Measurements from ENCODE around the gene LRRTM3. TPM values are rescaled to one million over a fixed set of nuclear protein-coding genes. Genes with fewer than 3 reads are reported as not detected.

LRRTM3 gene
- total RNA-seq, 2 donors from 2014 or later: not detected

- no peak overlapping the region for H3K4me3 Mint-ChIP-seq
- no peak overlapping the region for H3K4me3 ChIP-seq (ENCODE audit: low read length)
- H3K36me3 Mint-ChIP-seq (ENCODE audit: low read depth): no peaks in the 10 kb centered on the region
- no peak for TF ChIP-seq CTCF (conservative IDR thresholded peaks at IDR 0.05)
- 66 to 83% methylated on average over 3 to 5 of the region's 5 CpGs for WGBS, 2 experiments (ENCODE audit: insufficient coverage in 1 of 2, insufficient read length in 1 of 2)
- H3K27me3 Mint-ChIP-seq (ENCODE audit: insufficient read depth): peaks cover 15% of the 10 kb centered on the region
- H3K27me3 ChIP-seq (ENCODE audit: control insufficient read depth, insufficient read depth, low read length, poor library complexity, severe bottlenecking): peaks cover 53% of the 10 kb centered on the region
- H3K9me3 ChIP-seq (ENCODE audit: control insufficient read depth, low read length): no peaks in the 10 kb centered on the region
- H3K36me3 ChIP-seq (ENCODE audit: control insufficient read depth, insufficient read depth, low read length): no peaks in the 10 kb centered on the region
- H3K4me1 ChIP-seq (ENCODE audit: control insufficient read depth, insufficient read depth, low read length): peaks cover under 1% of the 10 kb centered on the region
- no peak for DNase-seq
- no peaks in the 10 kb centered on the region for H3K9me3 Mint-ChIP-seq
- H3K4me1 Mint-ChIP-seq: peaks cover 5% of the 10 kb centered on the region
- H3K9ac ChIP-seq (ENCODE audit: extremely low read depth, low read length, poor library complexity, severe bottlenecking): no peak overlapping the region
- H3K27ac Mint-ChIP-seq: no peak overlapping the region
- H3K27ac ChIP-seq (ENCODE audit: low read depth, low read length): peak overlapping the region; percentile 7
Observed at GRCh38 chr10:67050415-67050814, 124.6 kb downstream of the LRRTM3 start.

GRCh38 chr10:67072654-67073053 lies 146.8 kb downstream of the LRRTM3 start:
- Histone ChIP-seq H3K4me3 (ENCODE audit: low read length) (no peak overlapping the region), H3K36me3 (ENCODE audit: control insufficient read depth, insufficient read depth, low read length) (no peaks in the 10 kb centered on the region), H3K27ac (ENCODE audit: low read depth, low read length) (no peak overlapping the region), H3K27me3 (ENCODE audit: control insufficient read depth, insufficient read depth, low read length, poor library complexity, severe bottlenecking) (no peaks in the 10 kb centered on the region), H3K9me3 (ENCODE audit: control insufficient read depth, low read length) (no peaks in the 10 kb centered on the region), H3K4me1 (ENCODE audit: control insufficient read depth, insufficient read depth, low read length) (peaks cover 3% of the 10 kb centered on the region), H3K9ac (ENCODE audit: extremely low read depth, low read length, poor library complexity, severe bottlenecking) (no peak overlapping the region)
- Mint-ChIP-seq H3K36me3 (ENCODE audit: low read depth) (no peaks in the 10 kb centered on the region), H3K27me3 (ENCODE audit: insufficient read depth) (no peaks in the 10 kb centered on the region), H3K4me3 (no peak overlapping the region), H3K4me1 (peaks cover 25% of the 10 kb centered on the region), H3K9me3 (no peaks in the 10 kb centered on the region), H3K27ac (peak overlapping the region; percentile 38)
- no peak for DNase-seq
- no peak for TF ChIP-seq CTCF (conservative IDR thresholded peaks at IDR 0.05)
- WGBS, 2 experiments (ENCODE audit: insufficient coverage in 1 of 2, insufficient read length in 1 of 2): 83 to 100% methylated on average over 1 of the region's 1 CpG

GRCh38 chr10:67075491-67075971 lies 149.7 kb downstream of the LRRTM3 start:
- H3K4me1 Mint-ChIP-seq: peaks cover 25% of the 10 kb centered on the region
- peaks cover 3% of the 10 kb centered on the region for H3K4me1 ChIP-seq (ENCODE audit: control insufficient read depth, insufficient read depth, low read length)
- H3K36me3 Mint-ChIP-seq (ENCODE audit: low read depth): no peaks in the 10 kb centered on the region
- H3K9me3 ChIP-seq (ENCODE audit: control insufficient read depth, low read length): no peaks in the 10 kb centered on the region
- peak; percentile 33 for TF ChIP-seq CTCF (conservative IDR thresholded peaks at IDR 0.05)
- no peaks in the 10 kb centered on the region for H3K27me3 ChIP-seq (ENCODE audit: control insufficient read depth, insufficient read depth, low read length, poor library complexity, severe bottlenecking)
- H3K9me3 Mint-ChIP-seq: no peaks in the 10 kb centered on the region
- H3K27me3 Mint-ChIP-seq (ENCODE audit: insufficient read depth): no peaks in the 10 kb centered on the region
- no peak overlapping the region for H3K4me3 ChIP-seq (ENCODE audit: low read length)
- DNase-seq: no peak
- 94 to 100% methylated on average over 1 to 4 of the region's 4 CpGs for WGBS, 2 experiments (ENCODE audit: insufficient coverage in 1 of 2, insufficient read length in 1 of 2)
- H3K9ac ChIP-seq (ENCODE audit: extremely low read depth, low read length, poor library complexity, severe bottlenecking): no peak overlapping the region
- no peak overlapping the region for H3K4me3 Mint-ChIP-seq
- no peak overlapping the region for H3K27ac Mint-ChIP-seq
- no peaks in the 10 kb centered on the region for H3K36me3 ChIP-seq (ENCODE audit: control insufficient read depth, insufficient read depth, low read length)
- H3K27ac ChIP-seq (ENCODE audit: low read depth, low read length): no peak overlapping the region
